NB4 (cell line): Measurements from ENCODE around the gene PRRX2.

Source experiments
- CTCF ChIP-seq: IDR thresholded peaks from one replicate; pipeline ENCODE4 v1.5.1; 2012; ENCODE audit warnings: low read depth, low read length
- POLR2A ChIP-seq: IDR thresholded peaks from 2 replicates; pipeline ENCODE4 v1.6.1; 2011; ENCODE audit warnings: mild to moderate bottlenecking; ENCODE audit not compliant: insufficient read length; ENCODE audit errors: extremely low read depth

- TF ChIP-seq CTCF, result no peak
- no peak for TF ChIP-seq POLR2A
These were observed 33.7 kb upstream of the PRRX2 start for GRCh38 chr9:129631674-129632129.
